Measurements from ENCODE around the gene PHF21B.

Gene PHF21B

GRCh38 chr22:44941207-44941606 is 68.6 kb downstream of the PHF21B start:
- Histone ChIP-seq H3K4me3 (ENCODE audit: insufficient read depth, low read depth, low read length) (no peak overlapping the region), H3K36me3 (ENCODE audit: control insufficient read depth, insufficient read depth, low read length) (no peaks in the 10 kb centered on the region), H3K27me3 (ENCODE audit: control insufficient read depth, insufficient read depth, low read length, poor library complexity, severe bottlenecking) (no peaks in the 10 kb centered on the region), H3K9me3 (ENCODE audit: control insufficient read depth, low read length) (no peaks in the 10 kb centered on the region), H3K4me1 (ENCODE audit: control insufficient read depth, insufficient read depth, low read length) (peaks cover 35% of the 10 kb centered on the region), H3K27ac (ENCODE audit: insufficient read depth, low read depth, low read length, poor library complexity, severe bottlenecking) (peak overlapping the region; percentile 60)
- 55 to 59% methylated on average over 15 of the region's 15 CpGs for WGBS, 2 experiments

GRCh38 chr22:44940130-44940529 is 69.7 kb downstream of the PHF21B start:
- Histone ChIP-seq H3K4me3 (ENCODE audit: insufficient read depth, low read depth, low read length) (no peak overlapping the region), H3K27ac (ENCODE audit: insufficient read depth, low read depth, low read length, poor library complexity, severe bottlenecking) (no peak overlapping the region), H3K27me3 (ENCODE audit: control insufficient read depth, insufficient read depth, low read length, poor library complexity, severe bottlenecking) (no peaks in the 10 kb centered on the region), H3K9me3 (ENCODE audit: control insufficient read depth, low read length) (no peaks in the 10 kb centered on the region), H3K36me3 (ENCODE audit: control insufficient read depth, insufficient read depth, low read length) (no peaks in the 10 kb centered on the region), H3K4me1 (ENCODE audit: control insufficient read depth, insufficient read depth, low read length) (peaks cover 35% of the 10 kb centered on the region)
- WGBS, 2 experiments = 75 to 81% methylated on average over 11 of the region's 11 CpGs

- Histone ChIP-seq H3K36me3 (ENCODE audit: control insufficient read depth, insufficient read depth, low read length) (no peaks in the 10 kb centered on the region), H3K9me3 (ENCODE audit: control insufficient read depth, low read length) (no peaks in the 10 kb centered on the region), H3K4me1 (ENCODE audit: control insufficient read depth, insufficient read depth, low read length) (peaks cover 35% of the 10 kb centered on the region), H3K27me3 (ENCODE audit: control insufficient read depth, insufficient read depth, low read length, poor library complexity, severe bottlenecking) (no peaks in the 10 kb centered on the region), H3K27ac (ENCODE audit: insufficient read depth, low read depth, low read length, poor library complexity, severe bottlenecking) (no peak overlapping the region), H3K4me3 (ENCODE audit: insufficient read depth, low read depth, low read length) (no peak overlapping the region)
- WGBS, 2 experiments = 92 to 96% methylated on average over 11 of the region's 11 CpGs
These were observed 70.4 kb downstream of the PHF21B start for GRCh38 chr22:44939451-44939850.

- no peak overlapping the region for H3K27ac ChIP-seq (ENCODE audit: insufficient read depth, low read depth, low read length, poor library complexity, severe bottlenecking)
- H3K4me3 ChIP-seq (ENCODE audit: insufficient read depth, low read depth, low read length) = no peak overlapping the region
- peaks cover 35% of the 10 kb centered on the region for H3K4me1 ChIP-seq (ENCODE audit: control insufficient read depth, insufficient read depth, low read length)
- WGBS, 2 experiments = 89 to 91% methylated on average over 14 of the region's 14 CpGs
- no peaks in the 10 kb centered on the region for H3K36me3 ChIP-seq (ENCODE audit: control insufficient read depth, insufficient read depth, low read length)
- H3K9me3 ChIP-seq (ENCODE audit: control insufficient read depth, low read length) = no peaks in the 10 kb centered on the region
- H3K27me3 ChIP-seq (ENCODE audit: control insufficient read depth, insufficient read depth, low read length, poor library complexity, severe bottlenecking) = no peaks in the 10 kb centered on the region
These were observed 70.9 kb downstream of the PHF21B start for GRCh38 chr22:44938886-44939285.

GRCh38 chr22:44937216-44937615 is 72.6 kb downstream of the PHF21B start:
- H3K27ac ChIP-seq (ENCODE audit: insufficient read depth, low read depth, low read length, poor library complexity, severe bottlenecking) = no peak overlapping the region
- WGBS, 2 experiments = 96% methylated on average over 8 of the region's 8 CpGs
- H3K4me1 ChIP-seq (ENCODE audit: control insufficient read depth, insufficient read depth, low read length) = peaks cover 29% of the 10 kb centered on the region
- no peak overlapping the region for H3K4me3 ChIP-seq (ENCODE audit: insufficient read depth, low read depth, low read length)
- H3K27me3 ChIP-seq (ENCODE audit: control insufficient read depth, insufficient read depth, low read length, poor library complexity, severe bottlenecking) = no peaks in the 10 kb centered on the region
- H3K9me3 ChIP-seq (ENCODE audit: control insufficient read depth, low read length) = no peaks in the 10 kb centered on the region
- H3K36me3 ChIP-seq (ENCODE audit: control insufficient read depth, insufficient read depth, low read length) = peaks cover 4% of the 10 kb centered on the region

- 95% methylated on average over 16 of the region's 16 CpGs for WGBS, 2 experiments
- no peaks in the 10 kb centered on the region for H3K27me3 ChIP-seq (ENCODE audit: control insufficient read depth, insufficient read depth, low read length, poor library complexity, severe bottlenecking)
- no peak overlapping the region for H3K4me3 ChIP-seq (ENCODE audit: insufficient read depth, low read depth, low read length)
- H3K4me1 ChIP-seq (ENCODE audit: control insufficient read depth, insufficient read depth, low read length) = peaks cover 19% of the 10 kb centered on the region
- peaks cover 4% of the 10 kb centered on the region for H3K36me3 ChIP-seq (ENCODE audit: control insufficient read depth, insufficient read depth, low read length)
- no peaks in the 10 kb centered on the region for H3K9me3 ChIP-seq (ENCODE audit: control insufficient read depth, low read length)
- no peak overlapping the region for H3K27ac ChIP-seq (ENCODE audit: insufficient read depth, low read depth, low read length, poor library complexity, severe bottlenecking)
These were observed 73.6 kb downstream of the PHF21B start for GRCh38 chr22:44936201-44936600.

GRCh38 chr22:44935724-44936123 is 74.1 kb downstream of the PHF21B start:
- Histone ChIP-seq H3K36me3 (ENCODE audit: control insufficient read depth, insufficient read depth, low read length) (peaks cover 4% of the 10 kb centered on the region), H3K27ac (ENCODE audit: insufficient read depth, low read depth, low read length, poor library complexity, severe bottlenecking) (no peak overlapping the region), H3K27me3 (ENCODE audit: control insufficient read depth, insufficient read depth, low read length, poor library complexity, severe bottlenecking) (no peaks in the 10 kb centered on the region), H3K9me3 (ENCODE audit: control insufficient read depth, low read length) (no peaks in the 10 kb centered on the region), H3K4me1 (ENCODE audit: control insufficient read depth, insufficient read depth, low read length) (peaks cover 14% of the 10 kb centered on the region), H3K4me3 (ENCODE audit: insufficient read depth, low read depth, low read length) (no peak overlapping the region)
- WGBS, 2 experiments = 92 to 93% methylated on average over 11 of the region's 11 CpGs

GRCh38 chr22:44934454-44934735 is 75.4 kb downstream of the PHF21B start:
- H3K27ac ChIP-seq (ENCODE audit: insufficient read depth, low read depth, low read length, poor library complexity, severe bottlenecking) = no peak overlapping the region
- H3K9me3 ChIP-seq (ENCODE audit: control insufficient read depth, low read length) = no peaks in the 10 kb centered on the region
- no peak overlapping the region for H3K4me3 ChIP-seq (ENCODE audit: insufficient read depth, low read depth, low read length)
- no peaks in the 10 kb centered on the region for H3K27me3 ChIP-seq (ENCODE audit: control insufficient read depth, insufficient read depth, low read length, poor library complexity, severe bottlenecking)
- 85 to 87% methylated on average over 6 of the region's 6 CpGs for WGBS, 2 experiments
- peaks cover 4% of the 10 kb centered on the region for H3K36me3 ChIP-seq (ENCODE audit: control insufficient read depth, insufficient read depth, low read length)
- peaks cover 1% of the 10 kb centered on the region for H3K4me1 ChIP-seq (ENCODE audit: control insufficient read depth, insufficient read depth, low read length)

- WGBS, 2 experiments = 91 to 92% methylated on average over 22 of the region's 22 CpGs
- no peak overlapping the region for H3K27ac ChIP-seq (ENCODE audit: insufficient read depth, low read depth, low read length, poor library complexity, severe bottlenecking)
- H3K9me3 ChIP-seq (ENCODE audit: control insufficient read depth, low read length) = no peaks in the 10 kb centered on the region
- no peaks in the 10 kb centered on the region for H3K4me1 ChIP-seq (ENCODE audit: control insufficient read depth, insufficient read depth, low read length)
- no peak overlapping the region for H3K4me3 ChIP-seq (ENCODE audit: insufficient read depth, low read depth, low read length)
- H3K27me3 ChIP-seq (ENCODE audit: control insufficient read depth, insufficient read depth, low read length, poor library complexity, severe bottlenecking) = no peaks in the 10 kb centered on the region
- H3K36me3 ChIP-seq (ENCODE audit: control insufficient read depth, insufficient read depth, low read length) = peaks cover 4% of the 10 kb centered on the region
These were observed 75.9 kb downstream of the PHF21B start for GRCh38 chr22:44933666-44934453.

GRCh38 chr22:44932493-44932892 is 77.3 kb downstream of the PHF21B start:
- Histone ChIP-seq H3K27ac (ENCODE audit: insufficient read depth, low read depth, low read length, poor library complexity, severe bottlenecking) (no peak overlapping the region), H3K9me3 (ENCODE audit: control insufficient read depth, low read length) (no peaks in the 10 kb centered on the region), H3K4me1 (ENCODE audit: control insufficient read depth, insufficient read depth, low read length) (no peaks in the 10 kb centered on the region), H3K27me3 (ENCODE audit: control insufficient read depth, insufficient read depth, low read length, poor library complexity, severe bottlenecking) (no peaks in the 10 kb centered on the region), H3K36me3 (ENCODE audit: control insufficient read depth, insufficient read depth, low read length) (peaks cover 4% of the 10 kb centered on the region), H3K4me3 (ENCODE audit: insufficient read depth, low read depth, low read length) (no peak overlapping the region)
- WGBS, 2 experiments = 94 to 97% methylated on average over 11 of the region's 11 CpGs

- no peaks in the 10 kb centered on the region for H3K9me3 ChIP-seq (ENCODE audit: control insufficient read depth, low read length)
- no peak overlapping the region for H3K27ac ChIP-seq (ENCODE audit: insufficient read depth, low read depth, low read length, poor library complexity, severe bottlenecking)
- H3K36me3 ChIP-seq (ENCODE audit: control insufficient read depth, insufficient read depth, low read length) = peaks cover 7% of the 10 kb centered on the region
- H3K4me3 ChIP-seq (ENCODE audit: insufficient read depth, low read depth, low read length) = no peak overlapping the region
- H3K4me1 ChIP-seq (ENCODE audit: control insufficient read depth, insufficient read depth, low read length) = no peaks in the 10 kb centered on the region
- H3K27me3 ChIP-seq (ENCODE audit: control insufficient read depth, insufficient read depth, low read length, poor library complexity, severe bottlenecking) = no peaks in the 10 kb centered on the region
- 92 to 96% methylated on average over 9 of the region's 9 CpGs for whole genome bisulfite sequencing, 2 experiments
These were observed 78.0 kb downstream of the PHF21B start for GRCh38 chr22:44931766-44932165.

All from ectodermal cell (in vitro differentiated cells).